GM18526 (cell line): Measurements from ENCODE around the gene CR2.

Experiments used
- POLR2A ChIP-seq: IDR thresholded peaks from 3 replicates; pipeline ENCODE4 v1.6.1; 2011; ENCODE audit not compliant: insufficient read length; ENCODE audit errors: extremely low read depth

Gene CR2

GRCh38 chr1:207487636-207488035, 33.5 kb downstream of the CR2 start:
- TF ChIP-seq POLR2A: no peak

GRCh38 chr1:207493212-207493611, 39.1 kb downstream of the CR2 start:
- no peak for TF ChIP-seq POLR2A

- TF ChIP-seq POLR2A: no peak
These were observed 40.0 kb downstream of the CR2 start for GRCh38 chr1:207494171-207494570.

GRCh38 chr1:207495801-207496792, 42.0 kb downstream of the CR2 start, which contains the start of gene CR1:
CR1 (plus strand) TSS chr1:207496157; CDS start chr1:207496268, 111 bp downstream.
- TF ChIP-seq POLR2A: no peak

GRCh38 chr1:207497941-207498340, 43.8 kb downstream of the CR2 start:
- TF ChIP-seq POLR2A: no peak

GRCh38 chr1:207499573-207499972, 45.4 kb downstream of the CR2 start:
- no peak for TF ChIP-seq POLR2A

- TF ChIP-seq POLR2A: no peak
These were observed 46.2 kb downstream of the CR2 start for GRCh38 chr1:207500306-207500705.

- TF ChIP-seq POLR2A: no peak
These were observed 46.9 kb downstream of the CR2 start for GRCh38 chr1:207501071-207501470.

- no peak for TF ChIP-seq POLR2A
These were observed 48.6 kb downstream of the CR2 start for GRCh38 chr1:207502726-207503125.

GRCh38 chr1:207503950-207504349, 49.8 kb downstream of the CR2 start:
- TF ChIP-seq POLR2A: no peak

- TF ChIP-seq POLR2A: no peak
These were observed 50.3 kb downstream of the CR2 start for GRCh38 chr1:207504438-207504837.

- no peak for TF ChIP-seq POLR2A
These were observed 56.3 kb downstream of the CR2 start for GRCh38 chr1:207510444-207510843.

GRCh38 chr1:207514890-207515289, 60.8 kb downstream of the CR2 start:
- no peak for TF ChIP-seq POLR2A

- no peak for TF ChIP-seq POLR2A
These were observed 62.6 kb downstream of the CR2 start for GRCh38 chr1:207516729-207517128.

- no peak for TF ChIP-seq POLR2A
These were observed 64.6 kb downstream of the CR2 start for GRCh38 chr1:207518608-207519236.

- TF ChIP-seq POLR2A: no peak
These were observed 65.6 kb downstream of the CR2 start for GRCh38 chr1:207519505-207520399.
